Measurements from ENCODE around the gene SLC25A33. TPM values are rescaled to one million over a fixed set of nuclear protein-coding genes. Genes with fewer than 3 reads are reported as not detected.

Gene SLC25A33
- polyA plus RNA-seq, 1 donor from 2014 or later, result 19.1 TPM

DNA sequence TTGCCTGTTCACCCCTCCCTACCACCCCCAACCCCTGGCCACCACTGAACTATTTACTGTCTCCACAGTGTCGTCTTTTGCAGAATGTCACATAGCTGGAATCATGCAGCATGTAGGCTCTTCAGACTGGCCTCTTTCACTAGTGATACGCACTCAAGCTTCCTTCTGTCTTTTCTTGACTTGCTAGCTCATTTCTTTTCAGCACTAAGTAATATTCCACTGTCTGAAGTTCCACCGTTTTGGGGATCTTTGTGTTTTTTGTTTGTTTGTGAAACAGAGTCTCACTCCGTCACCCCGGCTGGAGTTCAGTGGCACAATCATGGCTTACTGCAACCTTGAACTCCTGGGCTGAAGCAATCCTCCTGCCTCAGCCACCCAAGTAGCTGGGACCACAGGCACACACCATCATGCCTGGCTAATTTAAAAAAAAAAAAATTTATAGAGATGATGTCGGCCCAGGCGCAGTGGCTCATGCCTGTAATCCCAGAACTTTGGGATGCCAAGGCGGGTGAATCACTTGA lies 43.4 kb upstream of the SLC25A33 start:
- Histone ChIP-seq H3F3A (ENCODE audit: insufficient read depth, low read length, poor library complexity, severe bottlenecking) (no peaks in the 10 kb centered on the region), H2AFZ (ENCODE audit: low read depth, low read length) (no peak overlapping the region)

DNA sequence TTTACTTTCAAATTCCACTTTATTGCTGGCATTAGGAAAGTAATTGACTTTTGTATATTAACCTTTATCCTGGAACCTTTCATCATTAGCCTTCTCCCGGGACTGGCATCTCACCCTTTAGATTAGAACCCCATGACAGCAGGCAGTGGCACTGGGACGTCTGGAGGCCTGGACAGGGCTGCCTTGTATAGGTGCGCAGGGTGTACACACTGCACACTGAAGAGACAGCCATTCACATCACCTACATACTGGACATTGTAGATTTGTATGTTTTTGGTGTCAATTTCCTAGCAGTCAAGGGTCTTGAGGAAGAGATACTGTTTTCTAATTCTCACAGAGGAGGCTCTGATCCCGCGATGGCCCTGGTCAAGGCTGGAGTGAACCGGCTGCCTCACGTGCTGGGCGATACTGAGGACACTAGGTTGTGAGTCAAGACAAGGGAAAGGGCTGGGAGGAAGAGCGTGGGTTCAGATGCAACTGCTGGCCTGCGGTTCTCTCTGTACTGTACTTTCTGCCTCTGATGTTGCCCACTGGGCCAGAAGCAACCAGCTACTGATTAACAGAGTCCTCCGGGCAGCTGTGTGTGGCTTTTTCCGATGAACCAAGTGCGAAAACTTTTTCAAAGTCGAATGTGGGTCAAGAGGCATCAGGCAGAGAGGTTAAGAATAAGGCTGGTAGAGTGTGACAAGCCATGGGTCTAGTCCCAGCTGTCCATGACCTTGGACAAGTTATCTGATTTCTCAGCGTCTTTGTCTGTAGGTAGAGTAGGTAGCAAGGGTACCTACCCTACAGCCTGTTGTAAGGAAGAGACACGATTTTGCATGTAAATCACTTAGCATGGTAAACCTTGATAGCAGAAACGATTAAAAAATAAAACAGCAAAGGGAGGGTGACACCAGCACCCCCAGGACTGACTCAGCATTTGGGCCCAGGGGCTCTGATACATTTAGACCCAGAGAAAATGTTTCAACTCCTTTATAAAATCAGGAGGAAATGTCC lies 38.2 kb upstream of the SLC25A33 start:
- Histone ChIP-seq H3K79me2 (replicated peaks; ENCODE audit: insufficient read depth, low read length) (no peaks in the 10 kb centered on the region), H3K9me3 (ENCODE audit: low read length) (no peaks in the 10 kb centered on the region), H3K4me3 (ENCODE audit: low read length) (no peak overlapping the region), H3K27me3 (ENCODE audit: insufficient read depth, low read depth, low read length) (no peaks in the 10 kb centered on the region), H3K36me3 (ENCODE audit: insufficient read depth, low read length) (no peaks in the 10 kb centered on the region), H4K20me1 (ENCODE audit: insufficient read depth) (no peaks in the 10 kb centered on the region), H3K9ac (ENCODE audit: low read length) (no peak overlapping the region), H3F3A (ENCODE audit: insufficient read depth, low read length, poor library complexity, severe bottlenecking) (no peaks in the 10 kb centered on the region), H3K27ac (ENCODE audit: low read length) (no peak overlapping the region), H2AFZ (ENCODE audit: low read depth, low read length) (no peak overlapping the region), H3K4me2 (ENCODE audit: low read length) (no peak overlapping the region), H3K9me2 (ENCODE audit: insufficient read depth, low read length) (no peaks in the 10 kb centered on the region)
- TF ChIP-seq RAD21 (conservative IDR thresholded peaks at IDR 0.05), result no peak
- no peak for TF ChIP-seq SMC3 (conservative IDR thresholded peaks at IDR 0.05; ENCODE audit: poor library complexity)
- TF ChIP-seq, protein P1, sequence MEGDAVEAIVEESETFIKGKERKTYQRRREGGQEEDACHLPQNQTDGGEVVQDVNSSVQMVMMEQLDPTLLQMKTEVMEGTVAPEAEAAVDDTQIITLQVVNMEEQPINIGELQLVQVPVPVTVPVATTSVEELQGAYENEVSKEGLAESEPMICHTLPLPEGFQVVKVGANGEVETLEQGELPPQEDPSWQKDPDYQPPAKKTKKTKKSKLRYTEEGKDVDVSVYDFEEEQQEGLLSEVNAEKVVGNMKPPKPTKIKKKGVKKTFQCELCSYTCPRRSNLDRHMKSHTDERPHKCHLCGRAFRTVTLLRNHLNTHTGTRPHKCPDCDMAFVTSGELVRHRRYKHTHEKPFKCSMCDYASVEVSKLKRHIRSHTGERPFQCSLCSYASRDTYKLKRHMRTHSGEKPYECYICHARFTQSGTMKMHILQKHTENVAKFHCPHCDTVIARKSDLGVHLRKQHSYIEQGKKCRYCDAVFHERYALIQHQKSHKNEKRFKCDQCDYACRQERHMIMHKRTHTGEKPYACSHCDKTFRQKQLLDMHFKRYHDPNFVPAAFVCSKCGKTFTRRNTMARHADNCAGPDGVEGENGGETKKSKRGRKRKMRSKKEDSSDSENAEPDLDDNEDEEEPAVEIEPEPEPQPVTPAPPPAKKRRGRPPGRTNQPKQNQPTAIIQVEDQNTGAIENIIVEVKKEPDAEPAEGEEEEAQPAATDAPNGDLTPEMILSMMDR (IDR thresholded peaks at IDR 0.05; ENCODE audit: poor library complexity, severe bottlenecking), result no peak

More for the DNA sequence above, 43.4 kb upstream of the SLC25A33 start:
- Histone ChIP-seq H4K20me1 (ENCODE audit: insufficient read depth) (no peaks in the 10 kb centered on the region), H3K4me3 (ENCODE audit: low read length) (no peak overlapping the region), H3K27ac (ENCODE audit: low read length) (no peak overlapping the region), H3K9me2 (ENCODE audit: insufficient read depth, low read length) (no peaks in the 10 kb centered on the region), H3K9ac (ENCODE audit: low read length) (no peak overlapping the region), H3K27me3 (ENCODE audit: insufficient read depth, low read depth, low read length) (peaks cover 9% of the 10 kb centered on the region), H3K36me3 (ENCODE audit: insufficient read depth, low read length) (no peaks in the 10 kb centered on the region), H3K79me2 (replicated peaks; ENCODE audit: insufficient read depth, low read length) (no peaks in the 10 kb centered on the region), H3K4me2 (ENCODE audit: low read length) (no peak overlapping the region), H3K9me3 (ENCODE audit: low read length) (no peaks in the 10 kb centered on the region)
- TF ChIP-seq POLR2AphosphoS5 (IDR thresholded peaks at IDR 0.05), result no peak
- no peak for TF ChIP-seq SMC3 (conservative IDR thresholded peaks at IDR 0.05; ENCODE audit: poor library complexity)
- no peak for TF ChIP-seq EZH2 (IDR thresholded peaks at IDR 0.05; ENCODE audit: borderline replicate concordance, insufficient read depth, low read length, poor library complexity, severe bottlenecking)
- TF ChIP-seq, protein P2, sequence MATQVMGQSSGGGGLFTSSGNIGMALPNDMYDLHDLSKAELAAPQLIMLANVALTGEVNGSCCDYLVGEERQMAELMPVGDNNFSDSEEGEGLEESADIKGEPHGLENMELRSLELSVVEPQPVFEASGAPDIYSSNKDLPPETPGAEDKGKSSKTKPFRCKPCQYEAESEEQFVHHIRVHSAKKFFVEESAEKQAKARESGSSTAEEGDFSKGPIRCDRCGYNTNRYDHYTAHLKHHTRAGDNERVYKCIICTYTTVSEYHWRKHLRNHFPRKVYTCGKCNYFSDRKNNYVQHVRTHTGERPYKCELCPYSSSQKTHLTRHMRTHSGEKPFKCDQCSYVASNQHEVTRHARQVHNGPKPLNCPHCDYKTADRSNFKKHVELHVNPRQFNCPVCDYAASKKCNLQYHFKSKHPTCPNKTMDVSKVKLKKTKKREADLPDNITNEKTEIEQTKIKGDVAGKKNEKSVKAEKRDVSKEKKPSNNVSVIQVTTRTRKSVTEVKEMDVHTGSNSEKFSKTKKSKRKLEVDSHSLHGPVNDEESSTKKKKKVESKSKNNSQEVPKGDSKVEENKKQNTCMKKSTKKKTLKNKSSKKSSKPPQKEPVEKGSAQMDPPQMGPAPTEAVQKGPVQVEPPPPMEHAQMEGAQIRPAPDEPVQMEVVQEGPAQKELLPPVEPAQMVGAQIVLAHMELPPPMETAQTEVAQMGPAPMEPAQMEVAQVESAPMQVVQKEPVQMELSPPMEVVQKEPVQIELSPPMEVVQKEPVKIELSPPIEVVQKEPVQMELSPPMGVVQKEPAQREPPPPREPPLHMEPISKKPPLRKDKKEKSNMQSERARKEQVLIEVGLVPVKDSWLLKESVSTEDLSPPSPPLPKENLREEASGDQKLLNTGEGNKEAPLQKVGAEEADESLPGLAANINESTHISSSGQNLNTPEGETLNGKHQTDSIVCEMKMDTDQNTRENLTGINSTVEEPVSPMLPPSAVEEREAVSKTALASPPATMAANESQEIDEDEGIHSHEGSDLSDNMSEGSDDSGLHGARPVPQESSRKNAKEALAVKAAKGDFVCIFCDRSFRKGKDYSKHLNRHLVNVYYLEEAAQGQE (IDR thresholded peaks at IDR 0.05; ENCODE audit: borderline replicate concordance), result no peak
- no peak for TF ChIP-seq TAF1 (IDR thresholded peaks at IDR 0.05; ENCODE audit: low read depth)
- TF ChIP-seq MXI1 (conservative IDR thresholded peaks at IDR 0.05; ENCODE audit: poor library complexity, severe bottlenecking), result no peak
- no peak for TF ChIP-seq EP300 (conservative IDR thresholded peaks at IDR 0.05; ENCODE audit: poor library complexity, severe bottlenecking)
- TF ChIP-seq, protein P1 (IDR thresholded peaks at IDR 0.05; ENCODE audit: poor library complexity, severe bottlenecking), result no peak
- no peak for TF ChIP-seq RAD21 (conservative IDR thresholded peaks at IDR 0.05)

Data from neural cell (in vitro differentiated cells).